Coronary artery (tissue), 2 donors: ENCODE data around the gene PTH2R.
"Not testable (repeated sequence)": the region's sequence is repeated elsewhere in the genome, so short reads cannot be mapped to it uniquely, and the experiment has no call there.

Experiments used
- DNase-seq: peaks from one replicate; pipeline ENCODE4 v3.0.0-alpha.2; 2017; ENCODE audit warnings: low spot score
- H3K27ac ChIP-seq, 2 donors: fragments of 200-600 bp; sonication (generic); one replicate each; pipeline ENCODE4 v1.5.1; 2016 to 2019
- H3K4me3 ChIP-seq: fragments of 200-600 bp; sonication (generic); 2 replicates; pipeline ENCODE4 v1.5.1; 2016; ENCODE audit warnings: mild to moderate bottlenecking, moderate library complexity
- TF ChIP-seq, protein P1 (sequence below): fragments of 200-600 bp; sonication (generic); IDR thresholded peaks from one replicate; pipeline ENCODE4 v1.5.1; 2019; ENCODE audit warnings: antibody characterized with exemption

The PTH2R gene

GRCh38 chr2:208501206-208501605 is 94.6 kb downstream of the PTH2R start:
- no peak overlapping the region for H3K4me3 ChIP-seq
- TF ChIP-seq, protein P1, sequence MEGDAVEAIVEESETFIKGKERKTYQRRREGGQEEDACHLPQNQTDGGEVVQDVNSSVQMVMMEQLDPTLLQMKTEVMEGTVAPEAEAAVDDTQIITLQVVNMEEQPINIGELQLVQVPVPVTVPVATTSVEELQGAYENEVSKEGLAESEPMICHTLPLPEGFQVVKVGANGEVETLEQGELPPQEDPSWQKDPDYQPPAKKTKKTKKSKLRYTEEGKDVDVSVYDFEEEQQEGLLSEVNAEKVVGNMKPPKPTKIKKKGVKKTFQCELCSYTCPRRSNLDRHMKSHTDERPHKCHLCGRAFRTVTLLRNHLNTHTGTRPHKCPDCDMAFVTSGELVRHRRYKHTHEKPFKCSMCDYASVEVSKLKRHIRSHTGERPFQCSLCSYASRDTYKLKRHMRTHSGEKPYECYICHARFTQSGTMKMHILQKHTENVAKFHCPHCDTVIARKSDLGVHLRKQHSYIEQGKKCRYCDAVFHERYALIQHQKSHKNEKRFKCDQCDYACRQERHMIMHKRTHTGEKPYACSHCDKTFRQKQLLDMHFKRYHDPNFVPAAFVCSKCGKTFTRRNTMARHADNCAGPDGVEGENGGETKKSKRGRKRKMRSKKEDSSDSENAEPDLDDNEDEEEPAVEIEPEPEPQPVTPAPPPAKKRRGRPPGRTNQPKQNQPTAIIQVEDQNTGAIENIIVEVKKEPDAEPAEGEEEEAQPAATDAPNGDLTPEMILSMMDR = no peak
- DNase-seq = no peak
- no peak overlapping the region for H3K27ac ChIP-seq

DNA sequence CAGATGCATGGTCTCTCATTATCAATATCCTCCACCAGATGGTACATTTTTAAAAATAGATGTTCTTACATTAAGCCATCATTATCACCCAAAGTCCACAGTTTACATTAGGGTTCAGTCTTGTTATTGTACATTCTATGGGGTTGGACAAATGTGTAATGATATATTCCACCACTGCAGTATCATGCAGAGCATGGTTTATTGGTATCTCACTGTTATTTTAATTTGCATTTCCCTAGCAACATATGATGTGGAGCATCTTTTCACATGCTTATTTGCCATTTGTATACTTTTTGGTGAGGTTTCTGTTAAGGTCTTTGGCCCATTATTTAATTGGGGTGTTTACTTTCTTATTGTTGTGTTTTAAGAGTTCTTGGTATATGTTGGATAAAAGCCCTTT is 95.7 kb downstream of the PTH2R start:
- DNase-seq = no peak
- Histone ChIP-seq H3K27ac (no peak overlapping the region), H3K4me3 (no peak overlapping the region)
- TF ChIP-seq, protein P1 = no peak

GRCh38 chr2:208505365-208505764 is 98.8 kb downstream of the PTH2R start:
- H3K4me3 ChIP-seq, DNase-seq, H3K27ac ChIP-seq: not testable (repeated sequence)

GRCh38 chr2:208509586-208509985 is 103.0 kb downstream of the PTH2R start:
- H3K27ac ChIP-seq = no peak overlapping the region
- TF ChIP-seq, protein P1 = no peak
- no peak overlapping the region for H3K4me3 ChIP-seq
- DNase-seq = no peak

GRCh38 chr2:208511016-208511415 is 104.4 kb downstream of the PTH2R start:
- TF ChIP-seq, protein P1 = no peak
- no peak for DNase-seq

GRCh38 chr2:208511573-208511972 is 105.0 kb downstream of the PTH2R start:
- TF ChIP-seq, protein P1 = no peak
- no peak overlapping the region for H3K4me3 ChIP-seq
- DNase-seq = no peak
- H3K27ac ChIP-seq = no peak overlapping the region

More at GRCh38 chr2:208511016-208511415, 104.4 kb downstream of the PTH2R start:
- Histone ChIP-seq H3K4me3 (no peak overlapping the region), H3K27ac (no peak overlapping the region)

GRCh38 chr2:208515099-208515498 is 108.5 kb downstream of the PTH2R start:
- no peak overlapping the region for H3K4me3 ChIP-seq
- no peak overlapping the region for H3K27ac ChIP-seq
- TF ChIP-seq, protein P1 = no peak
- no peak for DNase-seq

DNA sequence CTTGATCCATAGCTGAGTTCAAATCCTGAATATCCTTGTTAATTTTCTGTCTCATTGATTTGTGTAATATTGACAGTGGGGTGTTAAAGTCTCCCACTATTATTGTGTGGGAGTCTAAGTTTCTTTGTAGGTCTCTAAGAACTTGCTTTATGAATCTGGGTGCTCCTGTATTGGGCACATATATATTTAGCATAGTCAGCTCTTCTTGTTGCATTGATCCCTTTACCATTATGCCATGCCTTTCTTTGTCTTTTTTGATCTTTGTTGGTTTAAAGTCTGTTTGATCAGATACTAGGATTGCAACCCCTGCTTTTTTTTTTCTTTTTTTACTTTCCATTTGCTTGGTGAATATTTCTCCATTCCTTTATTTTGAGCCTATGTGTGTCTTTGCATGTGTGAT is 116.5 kb downstream of the PTH2R start:
- not testable (repeated sequence) for H3K4me3 ChIP-seq, DNase-seq, H3K27ac ChIP-seq

GRCh38 chr2:208525165-208525564 is 118.6 kb downstream of the PTH2R start:
- H3K4me3 ChIP-seq, H3K27ac ChIP-seq, DNase-seq: not testable (repeated sequence)
